Measurements from ENCODE around the gene ATP6V1F. TPM values are rescaled to one million over a fixed set of nuclear protein-coding genes. Genes with fewer than 3 reads are reported as not detected.

Gene ATP6V1F
- total RNA-seq, 1 experiment from 2014 or later = 169 TPM

DNA sequence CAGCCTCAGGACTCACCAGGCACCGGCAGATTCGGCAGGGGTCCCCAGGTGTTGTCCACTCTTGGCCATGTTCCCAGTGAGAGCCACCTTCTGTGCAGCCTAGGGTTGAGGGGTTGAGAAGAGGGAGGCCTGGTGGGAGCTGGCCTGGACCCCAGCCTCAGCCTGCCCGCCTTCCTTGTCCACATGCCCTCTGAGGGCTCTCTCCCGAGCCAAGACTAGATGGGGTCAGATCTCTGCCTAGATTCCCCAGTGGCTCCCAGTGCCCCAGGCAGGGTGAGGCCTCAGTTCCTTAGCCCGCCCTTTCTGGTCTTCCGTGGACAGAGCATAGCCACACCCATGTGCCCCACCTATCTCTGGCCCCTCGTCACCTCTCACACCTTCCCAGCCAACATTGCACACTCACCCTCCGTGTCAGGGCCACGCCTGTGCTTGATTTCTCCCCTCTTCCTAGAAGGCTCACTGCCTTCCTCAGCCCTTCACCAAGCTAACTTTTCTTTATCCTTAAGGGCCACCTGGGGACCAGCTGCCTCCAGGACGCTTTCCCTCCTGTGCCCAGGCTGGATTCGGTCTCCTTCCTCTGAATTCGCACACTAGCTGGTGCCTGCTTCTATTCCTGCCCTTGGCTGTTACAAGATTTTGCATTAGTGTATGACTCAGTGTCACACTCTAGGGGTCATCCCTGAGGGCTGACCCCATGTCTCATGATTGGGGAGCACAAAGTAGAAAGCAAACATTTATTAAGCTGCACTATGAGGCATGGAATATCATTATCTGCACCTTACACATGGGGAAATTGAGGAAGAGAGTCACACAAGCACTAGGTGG is 40.3 kb downstream of the ATP6V1F start:
- no peaks in the 10 kb centered on the region for H3K79me2 ChIP-seq (ENCODE audit: low read depth)
- H3K27ac ChIP-seq = peak overlapping the region; percentile 66
- no peak overlapping the region for H2AFZ ChIP-seq
- peaks cover 26% of the 10 kb centered on the region; the same call in 1 of the 2 replicates for H3F3A ChIP-seq (ENCODE audit: insufficient read depth, low read depth)
- peak overlapping the region; percentile 42 for H3K4me2 ChIP-seq
- H4K20me1 ChIP-seq (ENCODE audit: insufficient read depth) = no peaks in the 10 kb centered on the region
- TF ChIP-seq EZH2 (IDR thresholded peaks at IDR 0.05; ENCODE audit: low read depth) = no peak
- TF ChIP-seq, protein P1, sequence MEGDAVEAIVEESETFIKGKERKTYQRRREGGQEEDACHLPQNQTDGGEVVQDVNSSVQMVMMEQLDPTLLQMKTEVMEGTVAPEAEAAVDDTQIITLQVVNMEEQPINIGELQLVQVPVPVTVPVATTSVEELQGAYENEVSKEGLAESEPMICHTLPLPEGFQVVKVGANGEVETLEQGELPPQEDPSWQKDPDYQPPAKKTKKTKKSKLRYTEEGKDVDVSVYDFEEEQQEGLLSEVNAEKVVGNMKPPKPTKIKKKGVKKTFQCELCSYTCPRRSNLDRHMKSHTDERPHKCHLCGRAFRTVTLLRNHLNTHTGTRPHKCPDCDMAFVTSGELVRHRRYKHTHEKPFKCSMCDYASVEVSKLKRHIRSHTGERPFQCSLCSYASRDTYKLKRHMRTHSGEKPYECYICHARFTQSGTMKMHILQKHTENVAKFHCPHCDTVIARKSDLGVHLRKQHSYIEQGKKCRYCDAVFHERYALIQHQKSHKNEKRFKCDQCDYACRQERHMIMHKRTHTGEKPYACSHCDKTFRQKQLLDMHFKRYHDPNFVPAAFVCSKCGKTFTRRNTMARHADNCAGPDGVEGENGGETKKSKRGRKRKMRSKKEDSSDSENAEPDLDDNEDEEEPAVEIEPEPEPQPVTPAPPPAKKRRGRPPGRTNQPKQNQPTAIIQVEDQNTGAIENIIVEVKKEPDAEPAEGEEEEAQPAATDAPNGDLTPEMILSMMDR (conservative IDR thresholded peaks at IDR 0.05) = no peak
- 0 out of 2 replicates have a peak, but pooled peaks cover 5% of the 10 kb centered on the region for H3K36me3 ChIP-seq (ENCODE audit: low read depth)
- H3K27me3 ChIP-seq (ENCODE audit: insufficient read depth, low read depth) = no peaks in the 10 kb centered on the region
- intact Hi-C loops (cut with micrococcal nuclease; ENCODE audit: unreplicated experiment) = no loop called here
- no TSS peak for BruUV-seq (replicated peaks)
- ChIA-PET POLR2A (ENCODE audit: unreplicated experiment) (interaction anchor here (0.7 kb wide), 2 partner anchors 9 to 151 kb away, joined by 3 read pairs; no protein-coding TSS in a partner anchor), CTCF (interaction anchor here (0.7 to 1.6 kb wide), 2 partner anchors 189 to 311 kb away, joined by 3 to 5 read pairs; no protein-coding TSS in a partner anchor)
- peak; percentile 41 to 63 for DNase-seq
- peaks cover 27% of the 10 kb centered on the region for H3K4me1 ChIP-seq (replicated peaks; ENCODE audit: insufficient read depth)
- H3K9me2 ChIP-seq (ENCODE audit: insufficient read depth) = no peaks in the 10 kb centered on the region
- no peaks in the 10 kb centered on the region for H3K9me3 ChIP-seq (ENCODE audit: insufficient read depth, low read depth)
- no peak overlapping the region for H3K4me3 ChIP-seq

DNA sequence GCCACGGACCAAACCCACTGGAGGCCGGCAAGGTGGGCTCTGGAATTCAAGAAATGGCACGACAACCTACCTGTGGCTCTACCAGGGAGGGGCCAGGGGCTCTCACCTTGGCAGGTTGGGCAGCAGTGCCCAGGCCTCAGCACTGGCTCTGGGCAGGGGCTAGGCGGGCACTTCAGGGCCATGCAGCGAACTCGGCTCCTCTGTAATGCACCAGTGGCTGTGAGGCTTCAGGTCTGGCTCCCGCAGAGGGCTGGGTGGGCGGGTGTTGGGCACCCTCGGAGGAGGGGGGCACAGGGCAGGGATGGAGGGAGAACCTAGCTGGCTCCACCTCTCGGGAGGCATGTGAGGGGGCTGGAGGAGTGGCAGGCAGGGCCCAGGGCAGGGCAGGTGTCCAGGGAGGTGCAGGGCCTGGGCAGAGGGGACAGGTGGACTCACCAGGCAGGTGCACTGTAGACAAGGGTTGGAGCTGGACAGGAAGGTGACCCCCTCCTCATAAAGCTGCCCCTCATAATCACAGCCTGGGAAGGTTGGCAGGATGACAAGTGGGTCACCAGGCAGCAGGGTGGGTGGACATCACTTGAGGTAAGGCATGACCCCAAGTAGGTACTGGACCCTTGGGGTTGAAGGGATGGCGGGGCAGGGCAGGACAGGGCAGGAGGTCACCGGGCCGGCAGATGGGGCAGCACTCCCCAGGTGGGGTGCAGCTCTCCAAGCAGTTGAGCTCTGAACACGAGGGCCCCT is 41.1 kb downstream of the ATP6V1F start:
- Histone ChIP-seq H3K9me2 (ENCODE audit: insufficient read depth) (no peaks in the 10 kb centered on the region), H2AFZ (no peak overlapping the region), H3K27me3 (ENCODE audit: insufficient read depth, low read depth) (no peaks in the 10 kb centered on the region), H4K20me1 (ENCODE audit: insufficient read depth) (no peaks in the 10 kb centered on the region), H3K36me3 (ENCODE audit: low read depth) (0 out of 2 replicates have a peak, but pooled peaks cover 5% of the 10 kb centered on the region), H3K4me3 (no peak overlapping the region), H3K4me2 (peak overlapping the region; percentile 42), H3K79me2 (ENCODE audit: low read depth) (no peaks in the 10 kb centered on the region), H3K9me3 (ENCODE audit: insufficient read depth, low read depth) (no peaks in the 10 kb centered on the region), H3F3A (ENCODE audit: insufficient read depth, low read depth) (peaks cover 26% of the 10 kb centered on the region; the same call in 1 of the 2 replicates), H3K27ac (peak overlapping the region; percentile 66), H3K4me1 (replicated peaks; ENCODE audit: insufficient read depth) (peaks cover 27% of the 10 kb centered on the region)
- intact Hi-C loops (cut with micrococcal nuclease; ENCODE audit: unreplicated experiment) = loop anchor here (1.0 kb wide), 2 partner anchors 10 to 188 kb away; no protein-coding TSS in a partner anchor
- BruUV-seq (replicated peaks) = no TSS peak
- ChIA-PET CTCF (interaction anchor here (0.7 to 1.6 kb wide), 2 partner anchors 188 to 310 kb away, joined by 3 to 5 read pairs; no protein-coding TSS in a partner anchor), POLR2A (ENCODE audit: unreplicated experiment) (interaction anchor here (0.7 kb wide), 4 partner anchors 8 to 151 kb away, joined by 3 to 6 read pairs (median 4); partner anchors contain the start of gene IRF5)
- DNase-seq = no peak
- TF ChIP-seq EZH2 (IDR thresholded peaks at IDR 0.05; ENCODE audit: low read depth) = no peak
- TF ChIP-seq, protein P1 (conservative IDR thresholded peaks at IDR 0.05) = no peak

Measured in PC-9 (cell line).